HG03354 (cell line): ENCODE data around the gene TAS2R60.
"Not testable (repeated sequence)": the region's sequence is repeated elsewhere in the genome, so short reads cannot be mapped to it uniquely, and the experiment has no call there.

ENCODE experiments used
- ATAC-seq: cut with Tn5 transposase; IDR thresholded peaks from one replicate; pipeline ENCODE4 v1.9.1; 2021; ENCODE audit warnings: mild to moderate bottlenecking; ENCODE audit not compliant: unreplicated experiment, poor library complexity, severe bottlenecking

Gene TAS2R60

GRCh38 chr7:143443153-143443552, at the start of gene TAS2R60:
TAS2R60 (plus strand) TSS chr7:143443453; CDS start chr7:143443453, 0 bp downstream.
- ATAC-seq: no peak

GRCh38 chr7:143394068-143394467, 49.2 kb upstream of the TAS2R60 start:
- ATAC-seq: no peak

- no peak for ATAC-seq
Measured at GRCh38 chr7:143394777-143395176, 48.5 kb upstream of the TAS2R60 start.

GRCh38 chr7:143395187-143396149, 47.8 kb upstream of the TAS2R60 start:
- ATAC-seq: peak; percentile 66

- no peak for ATAC-seq
Measured at GRCh38 chr7:143396182-143396581, 47.1 kb upstream of the TAS2R60 start.

- ATAC-seq: no peak
Measured at GRCh38 chr7:143396625-143397556, 46.4 kb upstream of the TAS2R60 start.

- no peak for ATAC-seq
Measured at GRCh38 chr7:143397710-143398530, 45.3 kb upstream of the TAS2R60 start.

- ATAC-seq: no peak
Measured at GRCh38 chr7:143398616-143399015, 44.6 kb upstream of the TAS2R60 start.

- ATAC-seq: no peak
Measured at GRCh38 chr7:143399151-143399550, 44.1 kb upstream of the TAS2R60 start.

GRCh38 chr7:143399642-143400041, 43.6 kb upstream of the TAS2R60 start:
- ATAC-seq: no peak

GRCh38 chr7:143401265-143401664, 42.0 kb upstream of the TAS2R60 start:
- no peak for ATAC-seq

- not testable (repeated sequence) for ATAC-seq
Measured at GRCh38 chr7:143402233-143402632, 41.0 kb upstream of the TAS2R60 start.

- no peak for ATAC-seq
Measured at GRCh38 chr7:143405173-143406001, 37.9 kb upstream of the TAS2R60 start.

GRCh38 chr7:143406002-143406357, 37.3 kb upstream of the TAS2R60 start:
- no peak for ATAC-seq

- no peak for ATAC-seq
Measured at GRCh38 chr7:143407287-143408251, 35.7 kb upstream of the TAS2R60 start.

GRCh38 chr7:143408252-143408685, 35.0 kb upstream of the TAS2R60 start:
- ATAC-seq: no peak

- no peak for ATAC-seq
Measured at GRCh38 chr7:143408686-143409561, 34.3 kb upstream of the TAS2R60 start, which contains the start of gene EPHA1. EPHA1 (minus strand) TSS chr7:143408856; CDS start chr7:143408805, 51 bp downstream.
